GM19468 (cell line): ENCODE measurements around the gene JRKL.

Experiments
- ATAC-seq: cut with Tn5 transposase; IDR thresholded peaks from one replicate; pipeline ENCODE4 v1.9.1; 2021; ENCODE audit warnings: mild to moderate bottlenecking, moderate library complexity, moderate number of reproducible peaks; ENCODE audit not compliant: unreplicated experiment; ENCODE audit errors: extremely low read depth

JRKL gene

GRCh38 chr11:96389720-96390487 is at the start of gene JRKL, which contains the start of gene CCDC82:
TSS of gene JRKL (plus strand) at chr11:96390013. CDS start at chr11:96390650, 637 bp downstream.
TSS of gene CCDC82 (minus strand) at chr11:96389912. CDS start at chr11:96384747, 5,165 bp downstream.
- peak; percentile 74 for ATAC-seq

- ATAC-seq: no peak
These were observed 49.3 kb upstream of the JRKL start for GRCh38 chr11:96340555-96340885.

- peak; percentile 19 for ATAC-seq
These were observed 48.4 kb upstream of the JRKL start for GRCh38 chr11:96341211-96342013.

DNA sequence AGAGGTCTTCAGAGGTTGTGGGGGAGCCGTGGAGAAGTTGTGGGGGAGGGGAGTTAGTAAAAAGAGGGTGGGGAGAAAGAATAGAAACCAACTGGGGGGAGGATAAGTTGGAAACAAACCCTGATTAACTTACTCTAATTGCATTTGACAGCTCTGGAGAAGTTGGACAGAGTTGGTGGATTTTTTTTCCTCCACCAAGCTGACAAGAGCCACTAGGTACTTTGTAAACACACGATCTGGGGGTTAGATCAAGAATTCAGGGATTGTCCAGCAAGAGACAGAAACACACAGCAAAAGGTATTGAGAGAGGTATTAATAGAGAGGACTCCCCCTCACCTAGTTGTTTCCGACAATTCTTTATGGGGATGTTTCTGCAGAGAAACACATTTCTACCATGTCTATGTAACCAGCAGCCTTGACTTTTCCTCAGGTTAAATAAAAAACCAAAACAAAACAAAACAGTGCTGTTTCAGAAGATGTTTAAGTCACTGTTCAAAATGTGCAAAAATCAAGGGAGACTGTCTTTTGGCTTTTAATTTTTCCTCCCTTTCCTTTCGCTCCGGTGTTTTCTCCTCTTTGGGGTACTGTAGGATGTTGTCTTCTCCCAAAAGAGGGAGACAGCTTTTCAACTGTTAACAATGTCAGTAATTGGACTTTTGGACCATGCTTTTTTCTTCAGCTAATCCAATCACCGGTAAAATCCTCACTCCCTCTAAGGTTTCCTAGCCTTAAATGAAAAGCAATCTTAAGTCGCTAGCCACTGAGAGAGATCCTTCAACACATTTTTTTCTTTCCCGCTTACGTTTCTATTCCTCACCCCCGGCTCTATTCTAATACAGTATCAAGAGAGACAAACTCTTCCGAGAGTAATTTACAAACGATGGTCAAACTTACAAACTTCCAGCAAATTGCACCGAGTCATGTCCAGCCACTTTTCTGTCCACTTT is 47.5 kb upstream of the JRKL start:
- no peak for ATAC-seq

DNA sequence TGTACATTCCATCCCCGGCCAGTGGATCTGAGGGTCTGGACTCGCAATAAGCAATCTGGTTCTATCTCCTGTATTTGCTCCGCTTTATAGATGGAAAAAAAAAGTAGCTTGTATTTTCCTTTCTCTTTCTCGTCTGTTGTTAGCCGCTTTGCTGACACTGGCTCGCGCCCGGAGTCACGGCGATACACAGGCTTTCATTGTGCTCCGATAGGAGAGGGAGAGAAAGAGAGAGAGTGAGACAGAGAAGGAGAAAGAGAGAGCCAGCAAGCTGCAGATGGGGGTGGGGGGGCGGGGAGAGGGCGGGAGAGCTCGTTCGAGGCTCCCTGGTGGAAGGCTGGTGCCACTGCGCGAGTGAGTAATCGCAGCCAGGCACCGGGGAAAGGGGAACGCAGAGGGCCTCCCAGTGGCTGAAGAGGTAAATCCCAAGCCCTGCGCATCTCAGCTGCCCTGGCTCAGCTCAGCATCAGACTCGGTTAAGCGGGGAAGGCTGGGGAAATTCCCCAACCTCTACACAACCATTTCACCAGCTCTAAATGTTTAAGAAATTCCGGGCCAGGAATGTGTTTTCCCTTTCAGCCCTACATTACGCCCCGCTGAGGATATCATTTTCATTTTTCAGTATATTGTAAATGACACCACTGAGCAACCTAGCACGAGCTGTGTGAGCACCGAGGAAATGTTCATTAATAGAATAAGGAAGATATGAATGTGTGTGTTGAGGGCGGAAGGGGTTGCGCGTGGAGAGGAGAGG is 46.7 kb upstream of the JRKL start, which contains the start of gene MAML2:
Gene MAML2 (minus strand): TSS at position 235 of the 751 bp plus-strand sequence. CDS start 1,300 bp downstream, outside the sequence.
- ATAC-seq: peak; percentile 83

- no peak for ATAC-seq
These were observed 33.0 kb upstream of the JRKL start for GRCh38 chr11:96356848-96357247.

- ATAC-seq: no peak
These were observed 32.0 kb upstream of the JRKL start for GRCh38 chr11:96357794-96358193.

GRCh38 chr11:96358321-96358720 is 31.5 kb upstream of the JRKL start:
- ATAC-seq: no peak

GRCh38 chr11:96361778-96362177 is 28.0 kb upstream of the JRKL start:
- ATAC-seq: no peak

DNA sequence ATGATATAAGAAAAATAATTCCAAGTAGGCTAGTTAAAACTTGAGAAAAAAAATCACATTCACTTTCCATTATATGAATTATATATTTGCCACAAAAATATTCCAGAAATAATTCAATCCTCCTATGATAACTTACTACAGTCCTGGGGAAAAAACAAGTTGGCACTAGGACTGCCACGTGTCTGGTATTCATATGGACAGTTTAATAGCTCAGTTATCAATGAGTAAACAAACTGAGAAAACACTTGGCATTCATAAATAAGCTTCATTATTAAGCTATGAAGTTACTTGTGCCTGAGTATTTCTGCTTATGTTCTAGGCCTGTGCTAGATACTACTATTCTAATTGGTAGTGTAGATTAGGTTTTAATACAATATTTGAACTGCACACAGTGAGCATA is 24.3 kb upstream of the JRKL start:
- ATAC-seq: no peak

DNA sequence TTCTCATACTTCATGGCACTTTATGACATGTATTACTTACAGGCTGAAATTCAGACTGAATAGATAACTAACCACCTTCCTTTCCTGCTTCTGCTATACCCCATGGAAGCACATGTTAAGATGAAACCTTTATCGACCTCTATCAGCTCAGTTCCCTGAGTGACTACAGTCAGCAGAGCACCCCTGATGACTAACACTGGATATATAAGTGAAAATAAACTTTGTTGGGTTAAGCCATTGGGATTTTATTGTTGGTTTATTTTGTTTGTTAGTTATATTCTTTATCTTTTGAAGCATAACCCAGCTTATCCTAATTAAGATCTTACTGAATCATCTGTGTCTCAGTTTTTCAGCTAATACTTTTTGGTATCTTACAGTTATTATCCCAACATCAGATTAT is 23.8 kb upstream of the JRKL start:
- ATAC-seq: no peak

- no peak for ATAC-seq
These were observed 22.5 kb upstream of the JRKL start for GRCh38 chr11:96367342-96367741.

DNA sequence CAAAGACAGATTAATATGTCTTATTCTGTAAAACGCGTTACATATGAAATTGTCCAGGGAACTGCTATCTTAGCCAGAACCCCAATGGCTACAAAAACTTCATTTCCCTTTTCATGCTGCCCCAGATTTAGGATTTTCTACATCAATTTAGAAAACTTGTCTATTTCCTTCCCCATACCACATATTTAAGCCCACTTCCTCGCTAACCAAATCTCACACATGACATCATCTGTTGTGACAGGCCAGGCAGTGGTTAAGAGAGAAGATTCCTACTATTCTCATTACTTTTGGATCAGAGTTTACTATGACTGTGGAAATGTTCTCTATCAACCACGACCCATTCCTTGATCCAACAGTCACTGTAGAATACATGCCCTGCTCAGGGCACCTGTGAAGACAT is 16.0 kb upstream of the JRKL start:
- no peak for ATAC-seq

- ATAC-seq: no peak
These were observed 13.0 kb upstream of the JRKL start for GRCh38 chr11:96376796-96377195.

DNA sequence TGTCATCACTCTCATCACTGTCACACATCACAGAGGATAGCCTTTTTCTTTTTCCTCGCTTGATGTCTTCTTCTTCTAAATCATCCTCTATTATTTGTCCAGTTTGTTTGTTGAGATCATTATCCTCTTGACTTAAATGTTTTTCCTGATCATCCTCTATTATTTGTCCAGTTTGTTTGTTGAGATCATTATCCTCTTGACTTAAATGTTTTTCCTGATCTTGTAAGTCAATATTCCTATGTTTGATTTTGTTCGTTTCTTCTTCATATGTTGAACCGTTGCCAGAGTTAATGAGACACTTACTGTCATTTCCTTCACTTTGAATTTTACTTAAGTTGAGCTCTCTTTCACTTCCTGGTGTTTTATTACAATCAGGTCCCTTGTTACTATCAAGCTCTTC is 5.7 kb upstream of the JRKL start:
- no peak for ATAC-seq

GRCh38 chr11:96385187-96385586 is 4.6 kb upstream of the JRKL start:
- ATAC-seq: no peak

- peak; percentile 51 for ATAC-seq
These were observed 708 bp upstream of the JRKL start for GRCh38 chr11:96388891-96389719.

- no peak for ATAC-seq
These were observed 627 bp downstream of the JRKL start for GRCh38 chr11:96390488-96390792.
